ENCODE measurements around the gene DDN. TPM values are rescaled to one million over a fixed set of nuclear protein-coding genes. Genes with fewer than 3 reads are reported as not detected.

DDN gene
- total and polyA plus RNA-seq, 2 donors from 2014 or later, result 27.0 TPM; not detected in 1

- TF ChIP-seq CTCF (IDR thresholded peaks at IDR 0.05; ENCODE audit: borderline replicate concordance, extremely low read depth, insufficient read depth), result no peak
- Histone ChIP-seq H3K4me3 (ENCODE audit: low read length in 3 of 3) (no peak overlapping the region), H3K9ac (ENCODE audit: low read length in 3 of 3) (no peak overlapping the region), H3K36me3 (ENCODE audit: control insufficient read depth in 2 of 3, insufficient read depth in 3 of 3, low read length in 3 of 3) (no peaks in the 10 kb centered on the region), H3K27ac (ENCODE audit: low read depth in 2 of 2, low read length in 2 of 2) (no peak overlapping the region), H3K27me3 (ENCODE audit: control insufficient read depth, insufficient read depth, low read length) (peaks cover 47% of the 10 kb centered on the region), H3K9me3 (ENCODE audit: control insufficient read depth in 2 of 3, insufficient read depth in 1 of 3, low read length in 3 of 3) (no peaks in the 10 kb centered on the region), H3K4me1 (ENCODE audit: control insufficient read depth in 2 of 3, insufficient read depth in 2 of 3, low read depth in 1 of 3, low read length in 3 of 3) (peaks cover 0 to 7% (median 1%) of the 10 kb centered on the region in 3 donors)
- FAIRE-seq, result no peak
- intact Hi-C loops (cut with DNase I), result no loop called here
- DNase-seq, result no peak
Observed at GRCh38 chr12:48985901-48986300, 13.3 kb downstream of the DDN start.

GRCh38 chr12:48985475-48985897 is 13.7 kb downstream of the DDN start:
- Histone ChIP-seq H3K4me1 (ENCODE audit: control insufficient read depth in 2 of 3, insufficient read depth in 2 of 3, low read depth in 1 of 3, low read length in 3 of 3) (peaks cover 0 to 11% (median 5%) of the 10 kb centered on the region in 3 donors), H3K4me3 (ENCODE audit: low read length in 3 of 3) (no peak overlapping the region), H3K9ac (ENCODE audit: low read length in 3 of 3) (no peak overlapping the region), H3K27ac (ENCODE audit: low read depth in 2 of 2, low read length in 2 of 2) (no peak overlapping the region), H3K36me3 (ENCODE audit: control insufficient read depth in 2 of 3, insufficient read depth in 3 of 3, low read length in 3 of 3) (no peaks in the 10 kb centered on the region), H3K27me3 (ENCODE audit: control insufficient read depth, insufficient read depth, low read length) (peaks cover 51% of the 10 kb centered on the region), H3K9me3 (ENCODE audit: control insufficient read depth in 2 of 3, insufficient read depth in 1 of 3, low read length in 3 of 3) (no peaks in the 10 kb centered on the region)
- intact Hi-C loops (cut with DNase I), result no loop called here
- FAIRE-seq, result no peak
- no peak for DNase-seq
- no peak for TF ChIP-seq CTCF (IDR thresholded peaks at IDR 0.05; ENCODE audit: borderline replicate concordance, extremely low read depth, insufficient read depth)

- no peaks in the 10 kb centered on the region for H3K9me3 ChIP-seq (ENCODE audit: control insufficient read depth in 2 of 3, insufficient read depth in 1 of 3, low read length in 3 of 3)
- H3K4me3 ChIP-seq (ENCODE audit: low read length in 3 of 3), result no peak overlapping the region
- no peak for TF ChIP-seq CTCF (IDR thresholded peaks at IDR 0.05; ENCODE audit: borderline replicate concordance, extremely low read depth, insufficient read depth)
- H3K4me1 ChIP-seq (ENCODE audit: control insufficient read depth in 2 of 3, insufficient read depth in 2 of 3, low read depth in 1 of 3, low read length in 3 of 3), result peaks cover 0 to 31% (median 17%) of the 10 kb centered on the region in 3 donors
- no peaks in the 10 kb centered on the region for H3K36me3 ChIP-seq (ENCODE audit: control insufficient read depth in 2 of 3, insufficient read depth in 3 of 3, low read length in 3 of 3)
- H3K27me3 ChIP-seq (ENCODE audit: control insufficient read depth, insufficient read depth, low read length), result peaks cover 58% of the 10 kb centered on the region
- DNase-seq, result no peak
- intact Hi-C loops (cut with DNase I), result no loop called here
- H3K27ac ChIP-seq (ENCODE audit: low read depth in 2 of 2, low read length in 2 of 2), result no peak overlapping the region
- FAIRE-seq, result no peak
- H3K9ac ChIP-seq (ENCODE audit: low read length in 3 of 3), result no peak overlapping the region
Observed at GRCh38 chr12:48982397-48983080, 16.6 kb downstream of the DDN start.
